CD4-positive, alpha-beta T cell treated with Interleukin-10 for 1 hour (primary cell): ENCODE measurements around the gene TXNL4B.
"Not testable (repeated sequence)": the region's sequence is repeated elsewhere in the genome, so short reads cannot be mapped to it uniquely, and the experiment has no call there.

ENCODE experiments used
- DNase-seq: peaks from one replicate; pipeline ENCODE4 v3.0.0-alpha.2; 2020

Gene TXNL4B

GRCh38 chr16:72072514-72073342, 20.7 kb downstream of the TXNL4B start:
- no peak for DNase-seq

GRCh38 chr16:72068930-72069329, 24.5 kb downstream of the TXNL4B start:
- DNase-seq: no peak

DNA sequence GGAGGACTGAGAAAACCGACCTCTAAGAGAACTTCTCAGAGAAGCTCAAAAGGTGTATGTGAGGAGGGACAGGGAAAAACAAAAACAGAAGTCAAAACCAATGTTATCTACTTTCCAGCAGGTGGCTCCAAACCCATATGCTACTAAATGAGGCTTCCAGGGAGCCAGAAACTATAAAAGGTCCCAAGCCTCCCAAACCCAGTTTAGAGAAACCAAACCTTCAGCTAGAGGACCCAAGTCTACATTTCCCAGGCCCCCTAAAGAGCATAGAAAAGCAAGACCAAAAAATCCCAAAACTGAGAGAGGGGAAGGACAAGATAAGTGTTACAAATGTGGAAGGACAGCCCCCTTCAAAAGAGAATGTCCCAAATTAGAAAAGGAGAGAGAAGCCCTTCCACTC, 26.7 kb downstream of the TXNL4B start:
- peak; percentile 29 for DNase-seq

DNA sequence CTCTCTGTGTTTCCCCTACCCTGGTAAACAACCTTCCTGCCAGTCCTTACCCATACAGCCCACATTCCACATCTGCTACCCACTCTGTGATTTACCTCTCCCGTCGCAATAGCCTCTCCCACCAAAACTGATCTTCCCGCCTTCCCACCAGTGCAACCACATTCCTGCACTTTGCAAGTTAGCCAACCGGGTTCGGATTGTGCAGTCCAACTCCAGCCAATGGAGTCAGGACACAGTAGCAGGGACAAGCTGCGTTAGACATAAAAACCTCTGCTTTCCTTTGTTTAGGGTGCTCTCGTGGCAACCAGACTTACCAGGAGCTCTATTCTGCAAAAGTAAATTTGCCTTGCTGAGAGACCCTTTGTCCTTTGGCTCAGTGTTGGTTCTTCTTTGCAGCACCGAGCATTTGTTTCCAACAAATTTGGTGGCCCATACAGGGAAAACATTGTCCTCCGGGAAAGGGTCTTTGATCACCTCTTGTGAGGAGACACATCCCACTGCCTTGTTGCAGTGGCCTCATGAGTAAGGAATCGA, 29.0 kb downstream of the TXNL4B start:
- DNase-seq: no peak

DNA sequence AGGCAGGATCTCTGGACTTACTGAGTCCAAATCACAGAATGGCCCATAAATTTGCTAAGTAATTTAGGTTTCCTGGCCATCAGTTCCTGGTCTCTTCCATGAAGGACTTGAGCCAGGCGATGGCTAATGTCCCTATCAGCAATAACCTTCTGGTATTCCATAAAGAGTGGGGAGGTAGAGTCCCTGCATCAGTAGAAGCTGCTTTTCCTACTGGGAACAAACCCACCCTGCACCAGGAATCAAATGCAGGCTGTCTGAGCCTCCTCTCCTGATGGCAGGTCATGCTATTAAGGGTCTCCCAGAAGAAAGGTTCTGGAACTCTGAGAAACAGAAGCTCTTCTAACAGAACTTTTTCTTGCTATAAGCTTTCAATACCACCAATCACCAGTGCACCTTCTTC, 31.9 kb downstream of the TXNL4B start:
- DNase-seq: no peak

DNA sequence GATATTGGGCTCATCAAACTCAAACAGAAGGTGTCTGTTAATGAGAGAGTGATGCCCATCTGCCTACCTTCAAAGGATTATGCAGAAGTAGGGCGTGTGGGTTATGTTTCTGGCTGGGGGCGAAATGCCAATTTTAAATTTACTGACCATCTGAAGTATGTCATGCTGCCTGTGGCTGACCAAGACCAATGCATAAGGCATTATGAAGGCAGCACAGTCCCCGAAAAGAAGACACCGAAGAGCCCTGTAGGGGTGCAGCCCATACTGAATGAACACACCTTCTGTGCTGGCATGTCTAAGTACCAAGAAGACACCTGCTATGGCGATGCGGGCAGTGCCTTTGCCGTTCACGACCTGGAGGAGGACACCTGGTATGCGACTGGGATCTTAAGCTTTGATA, 33.0 kb downstream of the TXNL4B start:
- DNase-seq: no peak

DNA sequence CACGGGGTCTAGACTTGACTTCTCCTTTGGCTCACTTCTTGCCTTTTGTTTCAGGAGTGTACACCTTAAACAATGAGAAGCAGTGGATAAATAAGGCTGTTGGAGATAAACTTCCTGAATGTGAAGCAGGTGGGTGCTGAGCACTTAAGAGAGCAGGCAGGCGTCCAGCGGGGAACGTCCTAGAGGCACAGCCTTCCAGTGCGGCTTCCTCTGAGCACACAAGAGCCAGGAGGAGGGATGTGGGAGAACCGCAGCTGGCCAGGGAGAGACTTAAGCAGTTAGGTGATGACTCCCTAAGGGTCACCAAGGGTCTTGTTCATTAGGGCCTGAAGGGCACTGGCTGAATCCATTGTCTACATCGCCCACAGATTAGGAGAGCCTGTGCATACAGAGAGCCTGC, 34.4 kb downstream of the TXNL4B start:
- not testable (repeated sequence) for DNase-seq

DNA sequence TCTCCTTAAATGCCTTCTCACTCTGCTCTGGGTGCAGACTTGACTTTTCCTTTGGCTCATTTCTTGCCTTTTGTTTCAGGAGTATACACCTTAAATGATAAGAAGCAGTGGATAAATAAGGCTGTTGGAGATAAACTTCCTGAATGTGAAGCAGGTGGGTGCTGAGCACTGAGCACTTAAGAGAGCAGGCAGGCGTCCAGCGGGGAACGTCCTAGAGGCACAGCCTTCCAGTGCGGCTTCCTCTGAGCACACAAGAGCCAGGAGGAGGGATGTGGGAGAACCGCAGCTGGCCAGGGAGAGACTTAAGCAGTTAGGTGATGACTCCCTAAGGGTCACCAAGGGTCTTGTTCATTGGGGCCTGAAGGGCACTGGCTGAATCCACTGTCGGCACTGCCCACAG, 36.1 kb downstream of the TXNL4B start:
- not testable (repeated sequence) for DNase-seq

DNA sequence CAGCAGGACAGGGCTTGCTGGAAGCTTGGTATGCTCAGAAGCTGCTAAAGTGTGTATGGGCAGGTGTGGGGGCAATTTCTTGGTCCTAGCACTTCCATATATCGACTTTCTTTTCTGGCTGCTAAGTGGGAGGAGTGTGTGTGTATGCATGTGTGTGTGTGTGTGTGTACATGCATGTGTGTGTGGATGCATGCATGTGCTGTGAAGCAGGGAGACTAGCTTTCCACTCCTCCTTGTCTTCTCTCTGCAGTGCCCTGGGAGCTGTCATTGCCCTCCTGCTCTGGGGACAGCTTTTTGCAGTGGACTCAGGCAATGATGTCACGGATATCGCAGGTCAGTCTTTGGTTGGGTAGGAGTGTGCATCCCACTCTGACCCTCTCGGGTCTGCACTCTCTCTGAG, 37.5 kb downstream of the TXNL4B start:
- DNase-seq: no peak

DNA sequence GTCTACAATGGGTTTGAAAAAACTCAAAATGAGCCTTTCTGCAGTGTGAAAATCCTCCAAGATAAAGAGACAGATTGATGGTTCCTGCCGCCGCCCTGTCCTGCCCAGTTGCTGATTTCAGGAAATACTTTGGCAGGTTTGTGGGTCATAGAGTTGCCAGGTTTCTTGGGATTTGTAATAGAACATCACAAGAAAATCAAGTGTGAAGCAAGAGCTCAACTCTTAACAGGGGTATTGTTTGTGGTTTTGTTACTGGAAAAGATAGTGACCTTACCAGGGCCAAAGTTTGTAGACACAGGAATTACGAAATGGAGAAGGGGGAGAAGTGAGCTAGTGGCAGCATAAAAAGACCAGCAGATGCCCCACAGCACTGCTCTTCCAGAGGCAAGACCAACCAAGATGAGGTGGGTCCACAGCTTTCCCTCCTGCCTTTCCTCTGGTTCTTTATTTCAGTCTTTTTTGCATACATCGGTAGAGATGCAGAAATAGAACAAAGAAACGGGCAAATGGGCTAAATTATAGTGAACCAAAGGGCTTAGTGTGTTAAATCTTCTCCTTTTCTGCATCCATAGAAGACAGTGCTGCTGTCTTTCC, 39.1 kb downstream of the TXNL4B start, which contains the start of gene HP:
Gene HP, plus strand, starts transcription at position 252 of the 594 bp plus-strand sequence. Its CDS starts 148 bp downstream, at position 400.
- DNase-seq: not testable (repeated sequence)

- no peak for DNase-seq
Measured at GRCh38 chr16:72051818-72052217, 41.6 kb downstream of the TXNL4B start.

GRCh38 chr16:72050769-72051464, 42.5 kb downstream of the TXNL4B start:
- DNase-seq: no peak

DNA sequence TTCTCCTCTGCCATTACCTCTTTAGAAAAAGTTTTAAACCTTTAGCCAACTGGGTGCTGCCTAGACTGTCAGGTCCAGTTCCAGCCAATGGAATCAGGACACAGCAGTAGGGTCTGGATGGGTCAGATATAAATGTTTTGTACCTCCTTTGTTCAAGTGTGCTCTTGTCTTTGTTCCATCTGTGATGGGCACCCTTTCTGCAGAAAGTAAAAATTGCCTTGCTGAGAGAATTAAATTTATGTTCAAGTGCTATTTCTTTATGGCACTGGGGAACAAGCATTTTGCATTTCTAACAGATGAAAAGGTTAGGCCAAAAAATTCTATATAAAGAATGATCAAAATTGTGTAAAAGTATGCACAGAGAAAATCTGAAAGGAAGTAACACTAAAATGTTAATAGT, 44.3 kb downstream of the TXNL4B start:
- no peak for DNase-seq

DNA sequence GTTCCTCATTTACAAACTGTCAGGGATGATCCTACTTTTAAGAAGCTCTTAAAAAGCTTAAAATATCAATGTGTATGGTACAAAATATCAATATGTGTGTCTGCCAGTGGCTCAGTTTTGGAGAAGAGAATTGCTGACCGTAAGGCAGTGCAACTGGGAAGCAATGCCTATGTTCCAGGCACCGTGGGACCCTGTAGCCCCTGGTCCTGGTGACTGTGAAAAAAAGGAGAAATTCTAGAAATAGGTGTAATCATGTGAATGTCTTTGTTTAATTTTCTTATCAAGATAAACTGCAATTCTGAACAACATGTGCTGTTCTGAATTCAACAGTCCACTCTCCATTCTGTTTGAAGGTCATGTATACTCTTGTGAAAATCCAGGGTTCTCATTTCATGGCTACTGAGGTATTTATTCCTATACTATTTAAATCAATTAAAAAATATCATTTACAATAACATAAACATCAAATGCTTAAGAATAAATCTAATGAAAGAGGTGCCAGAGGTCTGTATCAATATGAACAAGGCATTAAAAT, 48.5 kb downstream of the TXNL4B start:
- DNase-seq: no peak

- DNase-seq: no peak
Measured at GRCh38 chr16:72044296-72044695, 49.1 kb downstream of the TXNL4B start.

GRCh38 chr16:72043539-72043938, 49.9 kb downstream of the TXNL4B start:
- DNase-seq: no peak

GRCh38 chr16:72043058-72043457, 50.4 kb downstream of the TXNL4B start:
- no peak for DNase-seq

DNA sequence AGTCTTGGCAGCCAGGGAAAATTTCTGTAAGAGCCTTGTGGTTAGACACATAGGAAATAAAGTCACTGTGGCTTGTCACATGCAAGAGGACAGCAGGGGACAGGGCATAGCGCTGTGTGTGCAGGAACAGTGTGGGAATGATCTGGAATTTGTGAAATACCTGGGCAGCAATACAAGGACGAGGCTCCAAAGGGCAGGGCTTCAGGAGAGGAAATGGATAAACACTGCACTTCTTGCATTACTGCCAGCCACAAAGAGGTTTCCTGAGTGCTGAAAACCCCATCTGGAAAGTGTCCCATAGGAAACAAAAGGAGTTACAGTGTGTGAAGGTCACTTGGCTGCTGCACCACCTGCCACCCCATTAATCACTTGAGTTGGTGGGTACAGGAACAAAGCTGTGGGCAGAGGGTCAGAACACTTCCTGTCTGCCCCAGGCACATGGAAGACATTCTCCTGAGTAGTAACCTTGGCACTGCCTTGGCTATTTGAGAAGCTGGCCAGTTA, 51.2 kb downstream of the TXNL4B start:
- DNase-seq: no peak

DNA sequence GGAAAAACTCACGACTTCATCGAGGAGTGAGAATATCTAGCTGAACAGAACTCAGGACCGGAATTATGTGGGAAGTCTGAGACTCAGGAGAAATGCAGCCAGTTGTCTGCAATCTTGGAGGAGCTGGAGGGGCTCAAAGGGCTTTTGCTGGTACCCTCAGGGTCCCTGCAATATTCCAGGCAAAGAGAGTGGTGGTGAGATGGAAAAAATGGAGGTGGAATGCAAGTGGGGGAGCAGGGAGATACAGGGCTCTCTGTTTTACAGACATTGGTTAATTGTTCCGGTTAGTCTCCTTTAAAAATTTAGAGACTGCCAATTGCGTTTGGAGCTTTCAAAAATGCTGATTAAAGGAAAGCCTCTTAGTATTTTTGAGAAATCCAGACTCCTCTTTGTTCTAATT, 57.3 kb downstream of the TXNL4B start:
- DNase-seq: no peak
